ENCODE measurements around the gene RAPGEF5.
A peak's percentile ranks its signal among the peaks of the same experiment; 100 is the strongest.
"Not testable (repeated sequence)": the region's sequence is repeated elsewhere in the genome, so short reads cannot be mapped to it uniquely, and the experiment has no call there.

RAPGEF5 gene

DNA sequence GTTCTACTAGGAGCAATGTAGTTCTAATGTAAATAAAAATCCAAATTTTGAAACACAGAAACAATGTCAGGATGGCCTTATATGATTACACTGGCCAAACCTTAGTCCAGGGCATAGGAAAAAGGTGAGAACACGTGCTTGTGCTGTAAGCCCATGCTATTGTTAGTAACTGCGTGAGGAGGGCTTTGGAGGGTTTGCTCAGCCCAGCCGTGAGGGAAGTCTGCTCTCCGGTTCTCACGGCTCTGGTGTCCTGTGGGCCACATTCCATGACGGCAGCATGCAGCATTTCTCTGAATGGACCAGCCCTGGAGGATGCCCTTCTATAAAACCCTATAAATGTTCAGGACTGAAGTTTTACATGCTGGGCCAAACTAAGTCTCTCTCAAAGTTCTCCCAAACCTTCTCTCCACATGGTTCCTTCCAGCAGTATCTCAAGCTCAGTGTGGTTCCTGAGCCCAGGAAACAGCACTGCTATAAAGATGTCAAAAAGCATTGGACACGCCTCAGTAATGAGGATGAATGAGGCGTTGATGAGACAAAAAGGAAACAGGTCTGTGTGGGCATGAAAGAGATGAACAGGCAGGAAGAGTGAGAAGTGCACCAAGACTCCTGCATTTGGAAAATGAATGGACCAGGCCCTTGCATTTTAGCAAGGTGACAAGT, 236.4 kb downstream of the RAPGEF5 start:
- DNase-seq (ENCODE audit: low read depth), result no peak

DNA sequence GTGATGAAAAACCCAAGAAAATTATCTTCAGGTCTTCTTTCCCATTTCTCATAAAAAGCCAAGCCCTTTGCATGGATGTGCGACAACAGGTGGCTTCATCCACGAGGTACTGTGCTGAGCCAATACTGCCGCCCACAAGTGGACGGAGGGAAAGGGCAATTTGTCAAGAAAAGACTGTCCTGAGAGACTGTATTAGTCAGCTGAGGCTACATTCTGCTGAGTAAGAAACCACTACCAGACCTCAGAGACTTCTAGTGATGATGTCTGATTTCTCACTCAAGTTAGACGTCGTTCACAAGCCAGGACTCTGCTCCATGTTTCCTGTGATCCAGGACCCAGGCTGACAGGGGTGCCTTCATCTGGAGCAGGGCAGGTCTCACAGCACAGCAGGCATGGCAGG, 239.7 kb downstream of the RAPGEF5 start:
- peak; percentile 25 for DNase-seq (ENCODE audit: low read depth)

DNA sequence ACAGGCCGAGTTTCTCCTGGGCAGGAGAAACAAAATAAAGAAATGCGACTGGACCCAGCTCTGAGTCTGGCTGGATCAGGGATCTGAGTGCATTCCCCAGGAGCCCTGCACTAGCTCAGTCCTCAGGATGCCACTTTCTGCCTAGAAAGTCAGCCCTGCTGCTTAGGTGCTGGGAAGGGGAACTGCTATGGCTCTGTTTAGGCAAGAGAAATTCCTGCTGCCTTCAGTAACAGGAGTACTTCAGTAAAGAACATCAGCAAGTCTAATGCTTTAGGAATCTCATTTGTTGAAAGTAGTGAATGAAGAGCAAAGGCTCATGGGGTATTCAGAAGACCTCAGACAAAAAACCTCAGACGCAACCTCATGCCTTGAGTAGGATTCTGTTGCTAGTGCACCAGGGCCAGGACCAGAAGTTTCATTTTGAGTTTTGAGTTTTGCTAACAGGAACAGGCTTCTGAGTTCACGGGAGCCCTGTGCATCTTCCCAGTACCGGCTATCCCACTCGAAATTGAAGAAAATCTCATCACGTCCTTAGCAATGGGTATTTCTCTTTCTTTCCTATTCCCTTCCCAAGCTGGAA, 240.4 kb downstream of the RAPGEF5 start:
- DNase-seq (ENCODE audit: low read depth), result no peak

GRCh38 chr7:22115689-22116088, 241.3 kb downstream of the RAPGEF5 start:
- no peak for DNase-seq (ENCODE audit: low read depth)

DNA sequence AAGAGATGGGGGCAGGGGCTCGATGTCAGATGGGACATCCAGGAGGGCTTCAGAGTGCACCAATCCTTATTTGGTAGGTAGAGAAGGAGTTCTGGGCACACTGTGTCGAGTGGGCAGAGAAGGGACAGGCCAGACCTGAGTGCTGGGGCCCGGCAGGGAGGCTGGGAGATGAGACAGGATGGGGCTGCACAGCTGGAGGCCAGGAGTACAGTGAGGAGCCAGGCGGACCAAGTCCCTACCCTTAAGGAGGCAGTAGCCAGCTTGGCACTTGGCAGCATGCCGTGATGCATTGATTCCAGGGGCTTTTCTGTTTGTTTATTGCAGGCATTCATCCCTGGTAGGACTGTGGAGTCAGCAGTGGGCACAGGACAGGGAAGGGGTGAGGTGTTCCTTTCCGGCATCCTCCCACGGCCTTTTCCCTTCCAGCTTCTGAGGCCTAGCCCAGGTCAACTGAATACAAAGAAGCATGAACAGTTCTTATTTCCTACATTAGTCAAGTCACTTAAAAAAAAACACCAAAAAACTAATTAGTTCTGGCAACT, 242.4 kb downstream of the RAPGEF5 start:
- DNase-seq (ENCODE audit: low read depth), result no peak

GRCh38 chr7:22113041-22113440, 243.9 kb downstream of the RAPGEF5 start:
- DNase-seq (ENCODE audit: low read depth), result no peak

GRCh38 chr7:22111661-22112060, 245.3 kb downstream of the RAPGEF5 start:
- DNase-seq (ENCODE audit: low read depth), result no peak

DNA sequence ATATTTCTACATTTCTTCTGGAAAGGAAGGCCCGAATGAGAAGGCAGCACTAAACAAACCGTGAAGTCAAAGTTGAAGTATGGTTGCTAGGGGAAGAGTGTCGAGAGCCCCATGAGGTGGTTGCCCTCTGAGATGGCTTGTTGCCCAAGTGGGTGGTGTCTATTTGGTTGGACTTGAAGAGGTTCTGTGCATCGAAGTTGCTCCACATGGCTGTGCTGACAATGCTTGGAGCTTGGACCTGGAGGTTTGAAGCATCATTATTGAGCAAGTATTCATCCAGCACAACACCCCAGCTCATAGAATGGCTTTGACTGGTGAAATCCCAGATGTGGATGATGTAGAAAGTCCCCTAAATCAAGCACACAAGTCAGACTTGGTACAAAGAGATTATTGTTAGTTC, 246.1 kb downstream of the RAPGEF5 start:
- no peak for DNase-seq (ENCODE audit: low read depth)

DNA sequence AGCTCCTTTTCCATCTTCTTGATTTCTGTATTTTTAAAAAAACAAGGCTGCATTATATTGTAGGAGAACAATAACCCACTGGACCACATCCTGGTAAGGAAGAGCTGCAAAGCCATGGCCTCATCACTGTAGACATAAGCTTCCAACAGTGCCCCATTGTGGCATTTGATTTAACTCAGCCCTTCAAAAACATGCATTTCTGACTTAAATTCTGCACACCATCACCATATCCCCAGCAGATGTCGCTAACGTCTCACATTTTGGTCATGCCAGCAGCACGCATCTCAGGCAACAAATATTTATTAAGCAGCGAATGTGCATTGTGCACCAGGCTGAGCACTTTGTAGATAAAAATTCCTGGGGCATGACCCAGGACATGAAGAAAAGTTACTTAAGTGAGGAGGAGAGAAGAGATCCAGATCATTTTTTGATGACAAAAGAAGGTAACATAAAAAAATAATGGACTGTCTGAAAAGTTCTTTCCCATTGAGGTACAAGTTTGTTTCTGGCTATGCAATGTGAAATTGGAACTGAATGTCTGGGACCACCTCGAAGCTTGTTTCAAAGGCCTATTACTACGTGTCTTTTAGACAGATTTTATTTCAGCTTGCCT, 246.6 kb downstream of the RAPGEF5 start:
- DNase-seq (ENCODE audit: low read depth), result peak; percentile 73

- DNase-seq (ENCODE audit: low read depth), result no peak
These were observed 247.2 kb downstream of the RAPGEF5 start for GRCh38 chr7:22109761-22110160.

DNA sequence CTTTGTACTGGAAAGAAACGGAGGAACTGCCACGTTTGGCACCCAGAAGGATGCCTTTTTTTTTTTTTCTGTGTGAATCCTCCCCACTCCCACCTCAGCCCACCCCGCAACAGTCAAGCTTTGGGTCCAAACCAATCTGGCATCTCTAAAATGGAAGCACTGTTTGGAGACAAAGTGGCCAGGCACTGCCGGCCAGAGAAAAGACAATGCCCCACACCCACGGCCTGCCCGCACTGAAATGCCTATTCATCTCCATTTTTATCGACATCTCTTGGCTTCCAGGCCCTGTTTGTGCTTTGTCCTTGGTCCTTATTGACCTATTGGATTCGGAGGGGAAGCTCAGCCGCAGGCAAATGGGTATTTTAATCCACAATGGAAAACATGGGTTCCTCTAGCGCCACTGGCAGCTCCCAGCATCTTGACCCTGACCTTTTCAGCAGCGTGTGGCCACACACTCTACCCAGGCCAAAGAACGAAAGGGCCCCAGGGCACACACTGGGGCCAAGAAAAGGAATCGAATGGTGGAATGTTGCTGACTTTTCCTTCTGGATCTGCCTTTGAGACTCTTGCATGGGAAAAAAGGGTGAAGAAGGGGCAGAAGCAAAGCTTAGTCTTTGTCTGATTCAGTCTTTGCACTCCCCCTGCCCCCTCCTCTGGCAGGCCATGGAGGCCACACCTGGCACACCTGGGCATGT, 248.7 kb downstream of the RAPGEF5 start:
- no peak for DNase-seq (ENCODE audit: low read depth)

GRCh38 chr7:22105550-22105949, 251.4 kb downstream of the RAPGEF5 start:
- no peak for DNase-seq (ENCODE audit: low read depth)

DNA sequence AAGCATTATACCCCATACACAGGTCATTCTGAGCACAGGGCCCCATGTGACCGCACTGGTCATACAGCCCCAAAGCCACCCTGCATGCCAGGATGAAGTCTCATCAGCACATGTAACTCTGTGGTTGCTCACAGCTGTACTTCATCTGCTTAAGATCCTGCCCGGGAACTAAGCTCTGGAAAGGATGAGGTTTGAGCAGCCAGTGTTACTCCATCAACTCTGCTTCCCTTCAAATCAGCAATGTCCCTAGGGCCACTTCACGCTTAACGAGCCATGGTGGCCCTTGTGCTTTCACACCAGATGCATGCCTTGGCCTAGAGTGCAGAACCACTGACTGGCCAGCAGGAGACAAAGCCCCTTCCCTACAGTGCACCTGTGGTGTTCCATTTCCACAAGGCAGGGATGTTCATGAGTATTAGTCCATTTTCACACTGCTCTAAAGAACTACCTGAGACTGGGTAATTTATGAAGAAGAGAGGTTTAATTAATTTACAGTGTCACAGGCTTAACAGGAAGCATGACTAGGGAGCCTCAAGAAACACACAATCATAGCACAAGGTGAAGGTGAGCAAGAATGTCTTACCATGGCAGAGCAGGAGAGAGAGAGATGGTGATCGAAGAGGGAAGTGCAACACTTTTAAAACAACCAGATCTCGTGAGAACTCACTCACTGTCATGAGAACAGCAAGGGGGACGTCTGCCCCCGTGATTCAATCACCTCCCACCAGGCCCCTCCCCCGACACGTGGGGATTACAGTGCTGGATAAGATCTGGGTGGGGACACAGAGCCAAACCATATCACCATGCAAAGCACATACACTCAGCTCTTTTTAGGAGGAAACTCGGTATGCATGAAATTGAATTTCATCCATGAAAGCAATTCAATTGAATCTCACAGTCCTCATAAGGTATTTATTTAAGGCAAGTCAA, 262.3 kb downstream of the RAPGEF5 start:
- no peak for DNase-seq (ENCODE audit: low read depth)

- no peak for DNase-seq (ENCODE audit: low read depth)
These were observed 263.0 kb downstream of the RAPGEF5 start for GRCh38 chr7:22093936-22094335.

- DNase-seq (ENCODE audit: low read depth), result no peak
These were observed 264.0 kb downstream of the RAPGEF5 start for GRCh38 chr7:22093001-22093400.

- DNase-seq (ENCODE audit: low read depth), result not testable (repeated sequence)
These were observed 265.9 kb downstream of the RAPGEF5 start for GRCh38 chr7:22090958-22091525.

- DNase-seq (ENCODE audit: low read depth), result no peak
These were observed 266.4 kb downstream of the RAPGEF5 start for GRCh38 chr7:22090512-22090911.

DNA sequence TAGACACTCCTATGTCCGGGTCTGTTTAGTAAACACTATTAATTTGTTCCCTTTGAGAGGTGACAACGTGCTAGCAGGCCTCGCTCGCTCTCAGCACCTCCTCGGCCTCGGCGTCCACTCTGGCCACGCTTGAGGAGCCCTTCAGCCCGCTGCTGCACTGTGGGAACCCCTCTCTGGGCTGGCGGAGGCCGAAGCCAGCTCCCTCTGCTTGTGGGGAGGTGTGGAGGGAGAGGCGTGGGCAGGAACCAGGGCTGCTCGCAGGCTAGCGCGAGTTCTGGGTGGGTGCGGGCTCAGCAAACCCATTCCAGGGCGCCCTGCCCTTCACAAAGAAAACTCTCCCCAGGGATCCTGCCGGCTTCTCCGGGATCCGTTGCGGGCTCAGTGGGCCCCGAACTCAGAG, 266.8 kb downstream of the RAPGEF5 start:
- DNase-seq (ENCODE audit: low read depth), result no peak

DNA sequence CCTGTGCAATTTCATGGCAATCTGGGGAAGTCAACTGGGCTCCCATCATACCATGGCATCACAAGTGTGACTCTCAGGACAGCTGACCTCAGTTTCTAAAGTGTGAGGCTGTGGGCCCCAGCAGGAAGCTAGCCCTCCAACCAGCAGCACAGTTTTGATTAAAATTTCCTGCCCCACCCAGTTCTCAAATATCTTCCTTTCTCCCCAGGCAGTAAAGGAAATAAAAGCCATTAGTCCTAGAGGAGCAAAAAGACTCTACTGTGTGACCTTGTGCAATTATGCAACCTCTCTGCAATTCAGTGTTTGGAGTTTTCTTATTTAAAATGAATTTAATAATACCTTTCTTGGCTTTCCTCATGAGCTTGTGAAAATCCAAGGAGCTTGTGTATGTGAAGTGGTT, 268.1 kb downstream of the RAPGEF5 start:
- no peak for DNase-seq (ENCODE audit: low read depth)

DNA sequence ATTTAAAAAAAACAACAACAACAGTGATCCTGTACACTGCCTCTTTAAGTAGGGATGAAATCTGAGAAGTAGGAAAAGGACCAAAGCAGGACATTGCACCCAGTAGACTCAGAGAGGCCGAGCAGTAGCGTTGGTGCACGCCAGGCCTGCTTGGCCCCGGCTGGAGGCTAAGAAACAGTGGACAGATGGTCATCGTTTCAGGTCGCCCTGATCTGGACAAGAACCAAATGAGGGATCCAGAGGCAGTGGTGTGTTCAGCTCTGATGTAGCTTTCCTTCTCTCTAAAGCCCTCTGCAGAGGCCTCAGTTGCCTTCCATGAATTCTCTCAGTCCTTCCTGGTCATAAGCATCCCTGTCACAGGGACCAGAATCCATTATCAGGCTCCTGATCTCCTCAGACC, 269.1 kb downstream of the RAPGEF5 start:
- no peak for DNase-seq (ENCODE audit: low read depth)

DNA sequence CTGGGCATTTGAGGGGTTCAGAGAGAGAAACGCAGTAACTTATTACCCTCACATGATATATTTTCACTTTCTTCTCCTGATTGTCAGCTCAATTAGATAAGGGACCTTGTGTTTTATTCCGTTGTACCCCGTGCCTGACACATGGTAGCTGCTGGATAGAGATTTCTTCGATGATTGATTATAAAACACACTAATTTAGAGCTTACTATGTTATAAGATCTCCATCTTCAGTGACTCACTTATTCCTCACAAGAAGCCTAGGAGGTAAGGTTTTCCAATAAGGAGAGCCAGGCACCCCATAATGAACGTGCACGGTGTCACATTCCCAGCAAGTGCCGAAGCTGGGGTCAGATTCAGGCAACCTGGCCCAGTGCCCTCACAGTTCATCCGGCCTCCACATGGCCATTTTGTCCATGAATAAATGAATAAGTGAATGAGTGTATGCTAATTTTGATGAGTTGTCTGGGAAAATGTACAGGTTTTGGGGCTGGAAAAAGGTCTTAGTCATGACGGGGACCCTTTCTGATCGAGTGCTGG, 273.2 kb downstream of the RAPGEF5 start:
- no peak for DNase-seq (ENCODE audit: low read depth)

Data from stromal cell of bone marrow (primary cell).